ENCODE measurements around the gene WHRN.

The WHRN gene

GRCh38 chr9:114448706-114449105, 56.6 kb downstream of the WHRN start:
- DNase-seq (ENCODE audit: low spot score), result no peak

DNA sequence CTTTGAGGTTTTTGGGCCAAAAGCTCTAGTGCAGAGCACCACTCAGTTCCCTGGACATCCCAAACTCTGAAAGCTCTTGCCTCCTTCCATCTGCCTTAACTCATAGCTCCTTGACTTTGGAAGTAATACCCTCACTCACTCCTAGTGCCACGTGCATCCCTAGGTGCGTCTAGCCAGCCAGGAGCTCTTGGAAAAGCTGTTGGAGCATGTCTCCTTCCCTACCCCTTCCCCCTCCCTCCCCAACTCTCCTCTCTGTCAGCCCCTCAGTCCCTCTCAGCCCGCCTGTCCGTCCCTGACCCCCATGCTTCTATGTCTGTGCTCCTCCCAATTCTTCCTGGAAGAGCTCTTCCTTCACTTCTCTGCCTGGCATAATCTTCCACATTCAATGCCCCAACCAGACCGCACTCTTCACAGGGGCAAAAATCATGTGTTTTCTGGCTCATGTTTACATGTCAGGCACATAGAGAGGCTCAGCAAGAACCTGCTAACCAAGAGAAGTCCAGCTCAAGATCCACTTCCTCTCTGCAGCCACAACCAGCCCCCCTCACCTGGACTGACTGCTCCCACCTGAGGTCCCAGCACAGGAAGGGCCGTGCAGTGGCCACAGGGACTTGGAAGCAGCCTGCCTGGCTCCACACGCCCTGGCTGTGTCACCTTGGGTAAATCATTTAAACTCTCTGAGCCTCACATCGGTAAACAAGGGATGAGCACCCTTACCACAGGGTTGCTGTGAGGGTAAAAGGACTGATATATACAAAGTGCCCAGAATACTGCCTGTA, 58.4 kb downstream of the WHRN start:
- no peak for DNase-seq (ENCODE audit: low spot score)

- peak; percentile 43 for DNase-seq (ENCODE audit: low spot score)
Observed at GRCh38 chr9:114446036-114446435, 59.2 kb downstream of the WHRN start.

DNA sequence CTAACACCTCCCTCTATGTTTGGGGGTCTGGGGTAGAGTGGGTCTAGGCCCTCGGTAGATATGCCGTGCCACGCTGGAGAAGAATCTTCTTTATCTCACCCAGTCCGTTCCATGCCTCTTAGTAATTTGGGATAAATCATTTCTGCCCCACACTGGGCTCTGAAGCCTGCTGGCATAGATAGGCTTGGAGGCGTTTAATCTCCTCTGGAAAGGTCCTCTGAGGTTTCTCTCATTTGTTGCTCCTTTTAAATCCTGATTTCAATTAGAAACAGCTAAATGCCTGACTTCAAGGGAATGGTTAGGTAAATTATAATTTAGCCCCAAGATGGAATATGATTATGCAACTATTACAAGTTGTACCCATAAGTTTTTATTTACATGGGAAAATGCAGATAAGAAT, 59.7 kb downstream of the WHRN start:
- no peak for DNase-seq (ENCODE audit: low spot score)

GRCh38 chr9:114442022-114442421, 63.3 kb downstream of the WHRN start:
- no peak for DNase-seq (ENCODE audit: low spot score)

- DNase-seq (ENCODE audit: low spot score), result peak; percentile 49
Observed at GRCh38 chr9:114437401-114437893, 67.8 kb downstream of the WHRN start.

DNA sequence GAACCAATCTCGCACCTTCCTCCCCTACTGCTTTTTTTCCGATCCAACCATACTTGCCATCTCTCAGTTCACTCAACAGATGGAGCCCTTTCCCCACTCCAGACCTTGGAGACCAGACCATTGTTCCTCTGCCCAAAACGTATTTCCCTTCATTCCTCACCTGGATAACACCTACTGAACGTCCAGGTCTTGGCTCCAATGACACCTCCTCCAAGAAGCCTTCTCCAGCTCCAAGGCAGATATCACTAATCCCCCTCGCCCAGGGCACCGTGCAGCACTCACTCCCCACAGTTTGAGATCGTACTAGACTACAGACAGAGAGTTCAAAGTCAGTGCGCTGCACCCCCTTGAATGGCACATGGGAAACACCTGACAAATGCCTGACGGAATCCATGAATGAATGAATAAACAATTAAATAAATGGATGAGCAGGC, 70.4 kb downstream of the WHRN start:
- peak; percentile 67 for DNase-seq (ENCODE audit: low spot score)

GRCh38 chr9:114433720-114434255, 71.5 kb downstream of the WHRN start:
- no peak for DNase-seq (ENCODE audit: low spot score)

GRCh38 chr9:114433086-114433485, 72.2 kb downstream of the WHRN start:
- no peak for DNase-seq (ENCODE audit: low spot score)

- no peak for DNase-seq (ENCODE audit: low spot score)
Observed at GRCh38 chr9:114432323-114433067, 72.8 kb downstream of the WHRN start.

DNA sequence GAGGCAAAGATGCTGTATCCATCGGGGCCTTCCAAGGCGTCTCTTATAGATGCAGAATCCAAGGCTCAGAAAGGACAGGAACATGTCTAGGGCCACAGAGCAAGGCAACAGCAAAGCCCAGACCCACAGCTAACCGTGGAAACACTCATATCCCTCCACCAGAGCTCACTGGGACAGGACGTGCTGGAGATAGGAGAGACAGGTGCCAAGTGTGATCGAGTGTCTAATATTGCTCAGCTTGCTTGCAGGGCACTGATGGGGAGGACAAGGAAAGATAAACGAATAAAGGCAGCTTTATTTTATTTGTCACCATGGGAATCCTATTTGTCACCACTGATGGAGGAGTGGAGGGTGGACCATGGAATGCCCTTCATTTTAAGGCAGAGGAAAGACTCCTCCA, 73.5 kb downstream of the WHRN start:
- no peak for DNase-seq (ENCODE audit: low spot score)

DNA sequence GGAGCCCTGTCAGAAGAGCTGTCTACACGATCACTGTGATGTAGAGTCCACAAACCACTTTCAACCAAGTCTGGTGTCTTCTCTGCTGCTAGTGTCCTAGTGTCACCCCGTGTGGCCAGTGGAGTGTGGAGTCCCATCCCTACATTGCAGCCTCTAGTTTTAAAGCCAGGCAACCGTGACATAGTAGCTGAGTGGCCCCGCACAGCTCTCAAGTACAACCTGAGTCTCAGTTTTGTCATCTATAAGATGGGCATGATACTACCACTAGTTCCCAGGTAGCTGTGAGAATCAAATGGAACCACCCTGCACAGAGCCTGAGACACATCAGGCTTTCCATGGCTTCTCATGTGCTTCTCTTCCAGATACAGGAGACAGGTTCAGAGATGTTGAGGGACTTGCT, 74.3 kb downstream of the WHRN start:
- DNase-seq (ENCODE audit: low spot score), result no peak

GRCh38 chr9:114430457-114430856, 74.8 kb downstream of the WHRN start:
- no peak for DNase-seq (ENCODE audit: low spot score)

GRCh38 chr9:114429488-114429887, 75.8 kb downstream of the WHRN start:
- DNase-seq (ENCODE audit: low spot score), result no peak

DNA sequence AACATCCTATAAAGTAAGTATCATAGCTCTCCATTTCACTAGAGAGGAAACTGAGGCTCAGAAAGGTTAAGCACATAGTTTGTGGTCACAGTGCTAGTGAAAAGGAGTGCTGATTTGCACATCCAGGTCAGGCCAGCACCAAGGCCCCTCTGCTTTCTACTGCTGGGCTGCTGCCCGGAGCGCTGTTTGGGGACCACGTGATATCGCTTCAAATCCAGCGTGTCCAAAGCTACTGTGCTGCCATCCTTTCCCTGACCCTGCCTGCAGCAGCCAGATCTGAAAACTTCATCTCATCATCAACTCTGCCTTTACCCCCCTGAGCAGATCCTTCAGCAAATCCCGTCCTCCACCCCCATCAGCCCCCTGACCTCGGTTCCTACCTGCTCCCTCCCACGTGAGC, 76.8 kb downstream of the WHRN start:
- DNase-seq (ENCODE audit: low spot score), result no peak

GRCh38 chr9:114427644-114428043, 77.6 kb downstream of the WHRN start:
- DNase-seq (ENCODE audit: low spot score), result no peak

- no peak for DNase-seq (ENCODE audit: low spot score)
Observed at GRCh38 chr9:114426046-114426948, 79.0 kb downstream of the WHRN start.

DNA sequence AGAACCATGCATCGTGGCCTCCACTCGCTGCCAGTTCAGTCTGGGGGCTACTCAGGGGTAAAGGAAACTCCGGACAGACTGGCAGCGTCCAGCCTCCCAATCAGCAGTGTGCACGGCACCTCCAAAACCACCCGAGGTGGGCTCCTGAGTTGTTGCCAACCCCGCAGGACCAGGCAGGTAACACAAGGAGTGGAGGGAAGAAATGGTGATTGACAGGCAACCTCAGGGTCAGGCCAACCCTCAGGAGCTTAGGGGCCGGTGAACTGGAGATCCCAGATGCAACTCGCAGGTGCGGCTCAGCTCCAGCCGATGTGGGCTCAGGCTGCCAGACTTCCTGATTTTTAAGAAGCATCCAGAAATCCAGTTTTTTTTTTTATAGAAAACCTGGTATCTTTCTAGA, 80.1 kb downstream of the WHRN start:
- no peak for DNase-seq (ENCODE audit: low spot score)

- no peak for DNase-seq (ENCODE audit: low spot score)
Observed at GRCh38 chr9:114424126-114424525, 81.1 kb downstream of the WHRN start.

- no peak for DNase-seq (ENCODE audit: low spot score)
Observed at GRCh38 chr9:114423181-114423580, 82.1 kb downstream of the WHRN start.

DNA sequence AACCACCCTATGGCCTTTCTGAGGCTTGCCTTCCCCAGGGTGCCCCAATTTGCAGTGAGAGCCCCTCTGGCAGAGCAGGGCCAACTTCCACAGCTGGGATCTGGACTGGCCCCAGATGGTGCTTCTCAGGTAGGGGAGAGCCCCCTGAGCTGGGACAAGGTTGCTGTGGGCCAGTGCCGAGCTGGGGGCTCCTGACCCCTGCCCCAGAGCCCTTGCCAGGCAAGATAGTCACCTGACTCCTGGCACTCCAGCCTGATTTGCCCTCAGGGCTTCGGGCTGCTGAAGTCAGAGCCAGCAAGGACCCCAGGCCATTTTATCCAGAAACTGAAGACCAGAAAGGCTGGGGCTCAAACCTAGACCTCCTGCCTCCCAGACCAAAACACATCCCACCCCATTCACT, 84.1 kb downstream of the WHRN start:
- no peak for DNase-seq (ENCODE audit: low spot score)

GRCh38 chr9:114419796-114420195, 85.5 kb downstream of the WHRN start:
- no peak for DNase-seq (ENCODE audit: low spot score)
